Breast epithelium (tissue), 4 donors: ENCODE results near the gene SLC6A19. TPM values are rescaled to one million over a fixed set of nuclear protein-coding genes. Genes with fewer than 3 reads are reported as not detected.

Experiments used
- DNase-seq, 2 donors: peaks; one replicate each; pipeline ENCODE4 v3.0.0-alpha.2; 2019; ENCODE audit warnings: low spot score in 2 of 2
- H3K27ac ChIP-seq, 2 donors: fragments of 200-600 bp; sonication (generic) in 1 of 2; one replicate each; pipeline ENCODE4 v1.5.1; 2016 to 2019; ENCODE audit warnings: mild to moderate bottlenecking in 1 of 2
- H3K27me3 ChIP-seq, 2 donors: fragments of 200-600 bp; sonication (generic) in 1 of 2; one replicate each; pipeline versions ENCODE4 v1.5.1 to v1.6.0; 2017 to 2019; ENCODE audit warnings: control low read depth in 1 of 2, mild to moderate bottlenecking in 1 of 2
- H3K36me3 ChIP-seq: fragments of 200-600 bp; one replicate; pipeline ENCODE4 v1.5.1; 2019
- H3K4me1 ChIP-seq, 2 donors: fragments of 200-600 bp; sonication (generic); one replicate each; pipeline ENCODE4 v1.5.1; 2016 to 2019; ENCODE audit warnings: control low read depth in 1 of 2
- H3K4me3 ChIP-seq, 3 donors: fragments of 200-600 bp; sonication (generic); 1 replicate in 2 of 3; 2 replicates in 1 of 3; pipeline ENCODE4 v1.5.1; 2016 to 2019; ENCODE audit warnings: mild to moderate bottlenecking in 3 of 3, moderate library complexity in 2 of 3
- H3K9me3 ChIP-seq, 2 donors: fragments of 200-600 bp; sonication (generic) in 1 of 2; one replicate each; pipeline ENCODE4 v1.5.1; 2016 to 2019; ENCODE audit warnings: control low read depth in 1 of 2
- POLR2A ChIP-seq: fragments of 450-650 bp; IDR thresholded peaks from one replicate; pipeline ENCODE4 v1.6.1; 2016; ENCODE audit warnings: antibody characterized with exemption, mild to moderate bottlenecking, moderate library complexity
- POLR2AphosphoS5 ChIP-seq, 3 donors: sonication (generic); formaldehyde crosslinking; IDR thresholded peaks; one replicate each; pipeline ENCODE4 v1.6.1; 2017; ENCODE audit warnings: antibody characterized with exemption in 3 of 3
- intact Hi-C: fragments of 100-400 bp; cut with DNase I; formaldehyde crosslinking; loops from one replicate; pipeline ENCODE4 v1.15.1; 2023; ENCODE audit warnings: low total_unique reads
- total RNA-seq, 3 donors: library from RNA; depleted of rRNA; stranded (reverse); fragments of >200 nt; gene quantifications; one replicate each; pipeline ENCODE4 v1.1.0, GENCODE V29; 2016
- TF ChIP-seq, protein P1 (sequence below), 3 donors: fragments of 450-650 bp; IDR thresholded peaks; one replicate each; pipeline ENCODE4 v1.5.1; 2016 to 2017; ENCODE audit warnings: antibody characterized with exemption in 3 of 3, mild to moderate bottlenecking in 3 of 3, moderate library complexity in 3 of 3

SLC6A19 gene
- total RNA-seq, 3 donors from 2014 or later, result not detected

DNA sequence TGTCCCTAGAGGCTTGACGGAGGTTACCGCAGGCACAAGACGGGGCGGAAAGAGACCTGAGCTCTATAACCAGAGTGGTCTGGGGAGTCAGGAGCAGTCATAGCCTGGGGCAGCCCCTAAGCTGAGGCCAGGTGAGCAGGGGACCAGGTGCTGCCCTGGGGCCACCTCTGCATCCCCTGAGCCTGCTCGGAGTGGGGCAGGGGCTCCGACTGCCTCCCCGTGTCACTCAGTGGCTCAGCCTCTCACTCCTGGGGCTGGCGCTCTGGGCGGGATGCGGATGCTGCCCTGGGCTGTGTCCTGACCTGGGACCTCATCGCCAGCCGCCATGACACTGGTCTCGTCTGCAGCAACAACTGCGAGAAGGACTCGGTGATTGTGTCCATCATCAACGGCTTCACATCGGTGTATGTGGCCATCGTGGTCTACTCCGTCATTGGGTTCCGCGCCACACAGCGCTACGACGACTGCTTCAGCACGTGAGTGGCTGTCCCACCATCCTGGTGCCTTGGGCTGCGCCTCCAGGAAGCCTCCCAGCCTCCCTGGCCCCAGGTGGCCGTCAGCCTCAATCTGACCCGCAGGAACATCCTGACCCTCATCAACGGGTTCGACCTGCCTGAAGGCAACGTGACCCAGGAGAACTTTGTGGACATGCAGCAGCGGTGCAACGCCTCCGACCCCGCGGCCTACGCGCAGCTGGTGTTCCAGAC is 15.0 kb downstream of the SLC6A19 start:
- DNase-seq, result no peak
- intact Hi-C loops, result no loop called here
- Histone ChIP-seq H3K9me3 (peaks cover 0 to 10% of the 10 kb centered on the region in 2 donors), H3K27me3 (peaks cover 0 to 54% of the 10 kb centered on the region in 2 donors), H3K4me3 (no peak overlapping the region), H3K4me1 (no peaks in the 10 kb centered on the region), H3K27ac (no peak overlapping the region), H3K36me3 (no peaks in the 10 kb centered on the region)
- TF ChIP-seq, protein P1, sequence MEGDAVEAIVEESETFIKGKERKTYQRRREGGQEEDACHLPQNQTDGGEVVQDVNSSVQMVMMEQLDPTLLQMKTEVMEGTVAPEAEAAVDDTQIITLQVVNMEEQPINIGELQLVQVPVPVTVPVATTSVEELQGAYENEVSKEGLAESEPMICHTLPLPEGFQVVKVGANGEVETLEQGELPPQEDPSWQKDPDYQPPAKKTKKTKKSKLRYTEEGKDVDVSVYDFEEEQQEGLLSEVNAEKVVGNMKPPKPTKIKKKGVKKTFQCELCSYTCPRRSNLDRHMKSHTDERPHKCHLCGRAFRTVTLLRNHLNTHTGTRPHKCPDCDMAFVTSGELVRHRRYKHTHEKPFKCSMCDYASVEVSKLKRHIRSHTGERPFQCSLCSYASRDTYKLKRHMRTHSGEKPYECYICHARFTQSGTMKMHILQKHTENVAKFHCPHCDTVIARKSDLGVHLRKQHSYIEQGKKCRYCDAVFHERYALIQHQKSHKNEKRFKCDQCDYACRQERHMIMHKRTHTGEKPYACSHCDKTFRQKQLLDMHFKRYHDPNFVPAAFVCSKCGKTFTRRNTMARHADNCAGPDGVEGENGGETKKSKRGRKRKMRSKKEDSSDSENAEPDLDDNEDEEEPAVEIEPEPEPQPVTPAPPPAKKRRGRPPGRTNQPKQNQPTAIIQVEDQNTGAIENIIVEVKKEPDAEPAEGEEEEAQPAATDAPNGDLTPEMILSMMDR (IDR thresholded peaks at IDR 0.05), result no peak
- TF ChIP-seq POLR2AphosphoS5 (IDR thresholded peaks at IDR 0.05), result no peak

DNA sequence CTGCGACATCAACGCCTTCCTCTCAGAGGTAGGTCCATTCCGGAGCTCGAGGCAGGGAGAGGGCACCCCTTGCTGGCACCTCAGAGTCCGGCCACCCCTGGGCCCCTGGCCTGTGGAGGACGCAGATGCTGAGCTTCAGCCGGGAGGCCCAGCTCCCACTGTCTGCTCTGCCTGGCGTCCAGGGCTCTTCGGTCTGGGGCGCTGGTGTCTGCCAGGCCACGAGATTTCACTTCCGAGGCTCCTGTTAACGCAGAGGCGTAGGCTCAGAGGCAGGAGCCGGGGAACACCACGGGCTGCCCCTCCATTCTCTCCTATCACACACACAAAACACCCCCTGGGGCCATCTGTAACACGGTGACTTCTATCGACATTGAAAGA is 15.5 kb downstream of the SLC6A19 start:
- intact Hi-C loops, result no loop called here
- H3K4me1 ChIP-seq, result no peaks in the 10 kb centered on the region
- H3K27ac ChIP-seq, result no peak overlapping the region
- peaks cover 0 to 10% of the 10 kb centered on the region in 2 donors for H3K9me3 ChIP-seq
- no peak overlapping the region for H3K4me3 ChIP-seq
- no peak for DNase-seq
- no peaks in the 10 kb centered on the region for H3K36me3 ChIP-seq
- no peak for TF ChIP-seq POLR2AphosphoS5 (IDR thresholded peaks at IDR 0.05)
- TF ChIP-seq, protein P1 (IDR thresholded peaks at IDR 0.05), result no peak
- TF ChIP-seq POLR2A, result no peak
- peaks cover 0 to 50% of the 10 kb centered on the region in 2 donors for H3K27me3 ChIP-seq

GRCh38 chr5:1217596-1218206 is 16.3 kb downstream of the SLC6A19 start:
- no peaks in the 10 kb centered on the region for H3K4me1 ChIP-seq
- no peaks in the 10 kb centered on the region for H3K36me3 ChIP-seq
- TF ChIP-seq POLR2AphosphoS5 (IDR thresholded peaks at IDR 0.05) (no peak), POLR2A (no peak)
- TF ChIP-seq, protein P1 (IDR thresholded peaks at IDR 0.05), result no peak
- DNase-seq, result no peak
- intact Hi-C loops, result no loop called here
- H3K9me3 ChIP-seq, result peaks cover 0 to 10% of the 10 kb centered on the region in 2 donors
- no peak overlapping the region for H3K27ac ChIP-seq
- peaks cover 0 to 47% of the 10 kb centered on the region in 2 donors for H3K27me3 ChIP-seq
- H3K4me3 ChIP-seq, result no peak overlapping the region

GRCh38 chr5:1218351-1219080 is 17.1 kb downstream of the SLC6A19 start:
- no peak overlapping the region for H3K27ac ChIP-seq
- intact Hi-C loops, result no loop called here
- TF ChIP-seq POLR2A (no peak), POLR2AphosphoS5 (IDR thresholded peaks at IDR 0.05) (no peak)
- TF ChIP-seq, protein P1 (IDR thresholded peaks at IDR 0.05), result no peak

More at GRCh38 chr5:1218351-1219080, 17.1 kb downstream of the SLC6A19 start:
- H3K4me3 ChIP-seq, result no peak overlapping the region
- H3K36me3 ChIP-seq, result no peaks in the 10 kb centered on the region
- no peak for DNase-seq
- H3K9me3 ChIP-seq, result peaks cover 0 to 10% of the 10 kb centered on the region in 2 donors
- H3K27me3 ChIP-seq, result peaks cover 0 to 44% of the 10 kb centered on the region in 2 donors
- H3K4me1 ChIP-seq, result no peaks in the 10 kb centered on the region
